CD14-positive monocyte (primary cell): ENCODE data around the gene IL1RAPL1. TPM values are rescaled to one million over a fixed set of nuclear protein-coding genes. Genes with fewer than 3 reads are reported as not detected.

ENCODE experiments used
- DNase-seq, 3 donors: peaks; one replicate each; pipeline ENCODE4 v3.0.0-alpha.2; 2011 to 2022
- H2AFZ ChIP-seq: 2 replicates; pipeline ENCODE4 v1.6.0; 2012; ENCODE audit warnings: mild to moderate bottlenecking, low read depth, low read length, inconsistent platforms; ENCODE audit not compliant: insufficient read depth, poor library complexity, severe bottlenecking
- H3K27ac ChIP-seq, 2 donors: 1 replicate in 1 of 2; 2 replicates in 1 of 2; pipeline ENCODE4 v1.5.1; 2012 to 2013; ENCODE audit warnings: low read length in 2 of 2, control low read depth in 1 of 2, inconsistent platforms in 1 of 2, low read depth in 1 of 2, mild to moderate bottlenecking in 1 of 2
- H3K27me3 ChIP-seq, 2 donors: one replicate each; pipeline versions ENCODE4 v1.6.0 to v1.6.1; 2011 to 2013; ENCODE audit warnings: low read length in 2 of 2; ENCODE audit not compliant: control insufficient read depth in 2 of 2, insufficient read depth in 2 of 2
- H3K36me3 ChIP-seq, 2 donors: replicated peaks in 1 of 2; 1 replicate in 1 of 2; 2 replicates in 1 of 2; pipeline versions ENCODE4 v1.5.1 to v1.6.1; 2012 to 2013; ENCODE audit warnings: low read length in 2 of 2, control low read depth in 1 of 2, inconsistent platforms in 1 of 2, mild to moderate bottlenecking in 1 of 2; ENCODE audit not compliant: insufficient read depth in 2 of 2, control insufficient read depth in 1 of 2
- H3K4me1 ChIP-seq, 2 donors: 1 replicate in 1 of 2; 2 replicates in 1 of 2; pipeline versions ENCODE4 v1.5.1 to v1.6.1; 2012 to 2013; ENCODE audit warnings: low read length in 2 of 2, control low read depth in 1 of 2, inconsistent platforms in 1 of 2, mild to moderate bottlenecking in 1 of 2, moderate library complexity in 1 of 2; ENCODE audit not compliant: insufficient read depth in 2 of 2, control insufficient read depth in 1 of 2
- H3K4me2 ChIP-seq: replicated peaks from 2 replicates; pipeline ENCODE3; 2012; ENCODE audit warnings: low read length, moderate library complexity, mild to moderate bottlenecking; ENCODE audit not compliant: poor library complexity, severe bottlenecking; ENCODE audit errors: extremely low read depth
- H3K4me3 ChIP-seq, 3 experiments: fragments of 200-600 bp in 1 of 3; sonication (generic) in 1 of 3; replicated peaks in 1 of 3; 1 replicate in 2 of 3; 2 replicates in 1 of 3; pipeline ENCODE4 v1.5.1; 2011 to 2013; ENCODE audit warnings: low read length in 3 of 3, mild to moderate bottlenecking in 3 of 3, control low read depth in 2 of 3, low read depth in 2 of 3, inconsistent platforms in 1 of 3, moderate library complexity in 1 of 3
- H3K79me2 ChIP-seq: 2 replicates; pipeline ENCODE4 v1.6.0; 2012; ENCODE audit warnings: mild to moderate bottlenecking, control low read depth, inconsistent platforms, low read length, moderate library complexity; ENCODE audit not compliant: insufficient read depth
- H3K9ac ChIP-seq: 2 replicates; pipeline ENCODE4 v1.6.0; 2017; ENCODE audit warnings: low read length, mild to moderate bottlenecking; ENCODE audit not compliant: insufficient read depth, poor library complexity, severe bottlenecking
- H3K9me3 ChIP-seq, 2 donors: replicated peaks in 1 of 2; 1 replicate in 1 of 2; 2 replicates in 1 of 2; pipeline versions ENCODE4 v1.5.1 to v1.6.1; 2012 to 2013; ENCODE audit warnings: low read length in 2 of 2, control low read depth in 1 of 2; ENCODE audit not compliant: control insufficient read depth in 1 of 2, insufficient read depth in 1 of 2
- H4K20me1 ChIP-seq: 2 replicates; pipeline ENCODE4 v1.6.0; 2012; ENCODE audit warnings: mild to moderate bottlenecking, low read length, control low read depth, moderate library complexity; ENCODE audit not compliant: insufficient read depth
- H3K27ac Mint-ChIP-seq, 7 donors: one replicate each; pipeline ENCODE4 v1.8.0; 2020; ENCODE audit warnings: mild to moderate bottlenecking in 7 of 7, mixed read lengths in 7 of 7, moderate library complexity in 6 of 7, inconsistent platforms in 2 of 7
- H3K27me3 Mint-ChIP-seq, 3 donors: one replicate each; pipeline ENCODE4 v1.8.0; 2021 to 2022; ENCODE audit warnings: low read depth in 3 of 3, mild to moderate bottlenecking in 3 of 3, mixed read lengths in 3 of 3, moderate library complexity in 3 of 3, inconsistent platforms in 1 of 3
- H3K36me3 Mint-ChIP-seq, 2 donors: one replicate each; pipeline ENCODE4 v1.8.0; 2020; ENCODE audit warnings: mixed read lengths in 2 of 2, inconsistent platforms in 1 of 2, mild to moderate bottlenecking in 1 of 2
- H3K4me1 Mint-ChIP-seq: one replicate; pipeline ENCODE4 v1.8.0; 2020; ENCODE audit warnings: mild to moderate bottlenecking, mixed read lengths
- H3K4me3 Mint-ChIP-seq, 2 donors: one replicate each; pipeline ENCODE4 v1.8.0; 2020; ENCODE audit warnings: mild to moderate bottlenecking in 2 of 2, mixed read lengths in 2 of 2, moderate library complexity in 1 of 2
- H3K9me3 Mint-ChIP-seq, 7 donors: one replicate each; pipeline ENCODE4 v1.8.0; 2020 to 2022; ENCODE audit warnings: mixed read lengths in 7 of 7, mild to moderate bottlenecking in 6 of 7, moderate library complexity in 6 of 7, inconsistent platforms in 2 of 7
- CTCF ChIP-seq: fragments of 200-600 bp; IDR thresholded peaks from one replicate; pipeline ENCODE4 v1.8.0; 2022; ENCODE audit warnings: antibody characterized with exemption, mild to moderate bottlenecking
- WGBS: methylation state at CpG from one replicate; pipeline ENCODE4 v1.1.5; 2013; ENCODE audit warnings: missing lambda C conversion rate; ENCODE audit not compliant: insufficient coverage; 5-methylcytosine and 5-hydroxymethylcytosine counted together
- intact Hi-C, 2 donors: fragments of 100-400 bp; cut with micrococcal nuclease; formaldehyde crosslinking; loops; one replicate each; pipeline versions ENCODE4 v1.15.0 to v1.15.1; 2023
- polyA plus RNA-seq, 3 donors: library from polyadenylated mRNA; depleted of rRNA in 1 of 3; unstranded in 2 of 3; stranded (reverse) in 1 of 3; fragments of 300-500 nt in 2 of 3; fragments of >200 nt in 1 of 3; fragmentation: Illumina TruSeq in 2 of 3; gene quantifications; 1 replicate in 2 of 3; 2 replicates in 1 of 3; pipeline ENCODE4 v1.2.3, GENCODE V29; 2012 to 2021

IL1RAPL1 gene
- polyA plus RNA-seq, 3 donors = not detected

GRCh38 chrX:29471829-29472228 is 884.6 kb downstream of the IL1RAPL1 start:
- Histone ChIP-seq H3K4me1 (no peaks in the 10 kb centered on the region), H3K4me3 (no peak overlapping the region), H3K79me2 (no peaks in the 10 kb centered on the region), H3K27me3 (no peaks in the 10 kb centered on the region), H3K9me3 (no peaks in the 10 kb centered on the region), H2AFZ (no peak overlapping the region), H3K4me2 (no peak overlapping the region), H3K27ac (no peak overlapping the region), H4K20me1 (no peaks in the 10 kb centered on the region), H3K9ac (no peak overlapping the region), H3K36me3 (no peaks in the 10 kb centered on the region)
- H3K27ac Mint-ChIP-seq = no peak overlapping the region
- no peaks in the 10 kb centered on the region for H3K9me3 Mint-ChIP-seq
- no peaks in the 10 kb centered on the region for H3K36me3 Mint-ChIP-seq
- H3K4me1 Mint-ChIP-seq = no peaks in the 10 kb centered on the region
- H3K27me3 Mint-ChIP-seq = peaks cover 0 to 1% (median 0%) of the 10 kb centered on the region in 3 donors
- intact Hi-C loops = no loop called here
- H3K4me3 Mint-ChIP-seq = no peak overlapping the region
- TF ChIP-seq CTCF = no peak
- no peak for DNase-seq

- Histone ChIP-seq H3K4me3 (no peak overlapping the region), H3K4me1 (no peaks in the 10 kb centered on the region), H3K9me3 (no peaks in the 10 kb centered on the region), H3K79me2 (no peaks in the 10 kb centered on the region), H3K27ac (no peak overlapping the region), H3K9ac (no peak overlapping the region), H4K20me1 (no peaks in the 10 kb centered on the region), H3K36me3 (no peaks in the 10 kb centered on the region), H2AFZ (no peak overlapping the region), H3K27me3 (no peaks in the 10 kb centered on the region), H3K4me2 (no peak overlapping the region)
- H3K27ac Mint-ChIP-seq = no peak overlapping the region
- no peak overlapping the region for H3K4me3 Mint-ChIP-seq
- intact Hi-C loops = no loop called here
- peaks cover 2 to 7% (median 4%) of the 10 kb centered on the region in 3 donors for H3K27me3 Mint-ChIP-seq
- 33% methylated on average over 1 of the region's 1 CpG for WGBS
- H3K36me3 Mint-ChIP-seq = no peaks in the 10 kb centered on the region
- DNase-seq = no peak
- no peak for TF ChIP-seq CTCF
- H3K4me1 Mint-ChIP-seq = peaks cover 6% of the 10 kb centered on the region
- no peaks in the 10 kb centered on the region for H3K9me3 Mint-ChIP-seq
Measured at GRCh38 chrX:29477878-29478277, 890.6 kb downstream of the IL1RAPL1 start.
